Peyer's patch (tissue), 4 donors: ENCODE measurements around the gene PRRX2.
"Not testable (repeated sequence)": the region's sequence is repeated elsewhere in the genome, so short reads cannot be mapped to it uniquely, and the experiment has no call there.

Experiments used
- CTCF ChIP-seq, 6 experiments: fragments of 450-650 bp in 4 of 6; fragments of 200-600 bp in 2 of 6; sonication (generic) in 1 of 6; IDR thresholded peaks; one replicate each; pipeline ENCODE4 v1.5.1; 2017 to 2019; ENCODE audit warnings: antibody characterized with exemption in 6 of 6, mild to moderate bottlenecking in 3 of 6, moderate library complexity in 1 of 6
- POLR2A ChIP-seq, 2 donors: fragments of 450-650 bp; IDR thresholded peaks; one replicate each; pipeline ENCODE4 v1.5.1; 2017; ENCODE audit warnings: antibody characterized with exemption in 2 of 2, mild to moderate bottlenecking in 2 of 2, moderate library complexity in 2 of 2

- not testable (repeated sequence) for TF ChIP-seq CTCF, POLR2A (IDR thresholded peaks at IDR 0.05)
These were observed 29.1 kb upstream of the PRRX2 start for GRCh38 chr9:129636343-129636742.
